Measurements from ENCODE around the gene AATF.

AATF gene

DNA sequence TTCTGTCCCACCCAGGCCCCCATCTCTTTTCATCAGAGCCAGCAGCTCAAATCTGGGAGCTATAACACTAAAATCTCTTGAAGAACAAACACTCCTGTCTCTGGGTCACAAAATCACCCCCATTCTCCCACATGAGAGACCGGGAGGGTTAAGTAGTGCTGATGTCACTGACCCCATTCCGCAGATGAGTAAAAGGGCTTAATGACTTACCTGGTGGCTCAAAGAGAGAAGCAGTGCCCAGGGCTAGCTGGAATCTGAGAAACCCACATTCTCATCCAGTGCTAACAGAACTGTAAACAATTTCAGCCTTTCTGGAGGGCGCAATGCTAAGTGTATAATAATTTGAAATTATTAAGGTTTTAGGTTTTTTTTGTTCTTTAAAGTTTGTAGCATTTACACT, 37.8 kb upstream of the AATF start:
- TF ChIP-seq, protein P1, sequence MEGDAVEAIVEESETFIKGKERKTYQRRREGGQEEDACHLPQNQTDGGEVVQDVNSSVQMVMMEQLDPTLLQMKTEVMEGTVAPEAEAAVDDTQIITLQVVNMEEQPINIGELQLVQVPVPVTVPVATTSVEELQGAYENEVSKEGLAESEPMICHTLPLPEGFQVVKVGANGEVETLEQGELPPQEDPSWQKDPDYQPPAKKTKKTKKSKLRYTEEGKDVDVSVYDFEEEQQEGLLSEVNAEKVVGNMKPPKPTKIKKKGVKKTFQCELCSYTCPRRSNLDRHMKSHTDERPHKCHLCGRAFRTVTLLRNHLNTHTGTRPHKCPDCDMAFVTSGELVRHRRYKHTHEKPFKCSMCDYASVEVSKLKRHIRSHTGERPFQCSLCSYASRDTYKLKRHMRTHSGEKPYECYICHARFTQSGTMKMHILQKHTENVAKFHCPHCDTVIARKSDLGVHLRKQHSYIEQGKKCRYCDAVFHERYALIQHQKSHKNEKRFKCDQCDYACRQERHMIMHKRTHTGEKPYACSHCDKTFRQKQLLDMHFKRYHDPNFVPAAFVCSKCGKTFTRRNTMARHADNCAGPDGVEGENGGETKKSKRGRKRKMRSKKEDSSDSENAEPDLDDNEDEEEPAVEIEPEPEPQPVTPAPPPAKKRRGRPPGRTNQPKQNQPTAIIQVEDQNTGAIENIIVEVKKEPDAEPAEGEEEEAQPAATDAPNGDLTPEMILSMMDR (IDR thresholded peaks at IDR 0.05; ENCODE audit: extremely low read depth, missing control alignments) = no peak
- DNase-seq (ENCODE audit: low spot score) = no peak

DNA sequence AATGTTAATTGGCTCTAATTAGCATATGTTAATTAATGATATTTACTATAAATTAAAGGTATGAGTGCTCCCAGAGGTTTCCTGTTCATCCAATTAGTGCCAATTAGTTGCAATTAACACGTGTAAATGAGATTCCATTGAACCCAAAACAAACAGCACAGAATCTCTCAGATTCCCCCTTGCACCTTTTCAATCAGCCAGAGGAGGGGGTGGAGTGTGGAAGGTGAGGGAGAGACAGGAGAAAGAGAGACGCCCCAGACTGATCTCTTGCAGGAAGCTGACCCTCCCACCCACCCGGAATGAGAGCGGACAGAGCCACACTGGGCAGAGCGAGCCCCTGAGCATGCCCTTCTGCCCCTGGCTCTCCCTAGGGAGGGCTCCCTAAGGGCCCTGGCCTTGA, 35.6 kb upstream of the AATF start:
- DNase-seq (ENCODE audit: low spot score) = no peak
- TF ChIP-seq, protein P1 (IDR thresholded peaks at IDR 0.05; ENCODE audit: extremely low read depth, missing control alignments) = no peak

DNA sequence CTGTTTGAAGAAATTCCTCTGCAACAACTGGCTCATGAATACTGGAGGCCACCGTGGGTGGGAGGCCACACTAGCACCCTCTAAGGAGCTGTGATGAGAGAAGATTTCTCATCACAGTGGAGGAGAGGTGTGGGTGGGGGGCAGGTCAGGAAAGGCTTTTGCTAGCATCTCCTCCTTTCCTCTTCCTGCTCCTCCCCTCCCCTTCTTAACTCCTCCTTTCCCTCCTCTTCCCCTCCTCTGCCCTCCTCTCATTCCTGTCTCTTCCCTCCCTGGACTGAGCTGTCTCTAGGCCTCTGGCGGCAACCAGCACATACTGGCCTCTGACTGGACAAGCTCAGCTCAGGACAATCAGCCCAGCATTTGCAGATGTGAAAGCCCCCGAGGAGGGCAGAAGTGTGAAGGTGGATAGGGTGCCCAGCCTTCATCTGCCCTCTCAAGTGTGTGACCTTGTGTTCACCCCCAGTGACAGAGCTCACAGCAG, 30.5 kb upstream of the AATF start:
- TF ChIP-seq, protein P1 (IDR thresholded peaks at IDR 0.05; ENCODE audit: extremely low read depth, missing control alignments) = no peak
- no peak for DNase-seq (ENCODE audit: low spot score)

DNA sequence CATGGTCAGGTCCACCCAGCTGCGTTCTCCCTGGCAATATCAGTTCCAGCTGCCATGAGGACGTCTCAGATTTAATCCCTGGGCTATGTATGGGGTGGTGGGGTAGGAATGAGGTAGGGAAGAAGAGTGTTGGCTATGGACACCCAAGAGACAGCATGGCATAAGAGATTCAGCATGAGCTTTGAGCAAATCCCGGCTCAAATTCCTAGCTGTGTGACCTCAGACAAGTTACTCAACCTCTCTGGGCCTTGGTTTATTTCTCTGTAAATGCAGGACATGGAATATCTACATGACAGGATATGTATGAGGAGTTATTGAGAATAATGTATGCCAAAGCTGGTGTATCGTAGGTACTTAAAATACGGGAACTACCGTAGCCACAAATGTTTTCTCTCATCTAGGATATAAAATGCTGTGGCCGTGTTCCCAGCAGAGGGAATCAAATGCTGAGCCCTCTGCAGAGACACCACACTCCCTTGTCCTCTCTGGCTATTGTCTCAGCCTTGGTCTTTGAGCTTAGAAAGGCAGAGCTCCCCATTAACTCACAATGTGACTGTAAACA, 29.3 kb upstream of the AATF start:
- TF ChIP-seq, protein P1 (IDR thresholded peaks at IDR 0.05; ENCODE audit: extremely low read depth, missing control alignments) = no peak
- DNase-seq (ENCODE audit: low spot score) = no peak

DNA sequence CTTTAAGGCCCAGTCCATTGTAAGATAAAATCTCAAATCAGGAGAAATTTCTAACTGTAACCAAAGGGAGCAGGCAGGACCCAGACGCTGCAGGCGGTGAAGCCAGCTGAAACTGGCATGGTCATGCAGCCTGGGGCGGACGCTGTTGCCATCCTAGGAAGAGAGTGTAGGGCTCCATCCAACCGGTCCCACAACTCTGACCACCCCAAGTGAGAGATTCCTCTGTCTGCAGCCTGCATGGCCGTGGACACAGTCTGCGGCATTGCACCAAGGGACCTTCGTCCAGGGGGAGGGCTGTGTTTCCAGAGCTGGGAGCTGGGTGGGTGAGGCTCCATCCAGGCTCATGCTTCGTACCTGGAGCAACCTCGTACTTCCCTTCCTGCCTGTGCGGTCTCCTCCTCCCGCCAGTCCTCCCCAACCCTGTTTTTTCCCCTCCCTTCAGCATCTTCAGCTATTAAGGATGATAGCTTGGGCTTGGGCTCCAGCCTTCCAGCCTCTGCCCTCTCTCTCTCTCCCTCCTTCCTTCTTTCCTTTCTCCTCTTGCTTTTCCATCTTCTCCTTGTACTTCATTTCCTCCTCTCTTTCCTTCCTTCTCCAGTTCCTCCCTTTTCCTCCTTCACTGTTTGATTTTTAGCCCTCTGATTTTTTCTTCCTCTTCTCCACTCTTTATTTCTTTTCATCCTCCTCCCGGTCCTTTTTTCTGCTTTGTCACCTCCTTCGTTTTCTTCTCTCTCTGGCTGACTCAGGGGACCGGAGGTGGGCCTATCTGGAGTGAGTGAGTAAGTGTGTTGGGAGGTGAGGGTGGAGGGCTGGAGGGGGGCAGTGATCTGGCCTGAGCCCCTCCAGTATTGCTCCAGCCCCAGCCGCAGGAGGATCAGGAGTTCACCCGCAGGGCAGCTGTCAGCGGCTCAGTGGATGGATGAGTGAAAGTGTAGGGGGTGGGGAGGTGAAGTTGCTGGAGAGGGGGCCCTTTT, 28.4 kb upstream of the AATF start:
- TF ChIP-seq, protein P1 (IDR thresholded peaks at IDR 0.05; ENCODE audit: extremely low read depth, missing control alignments) = no peak
- DNase-seq (ENCODE audit: low spot score) = no peak

DNA sequence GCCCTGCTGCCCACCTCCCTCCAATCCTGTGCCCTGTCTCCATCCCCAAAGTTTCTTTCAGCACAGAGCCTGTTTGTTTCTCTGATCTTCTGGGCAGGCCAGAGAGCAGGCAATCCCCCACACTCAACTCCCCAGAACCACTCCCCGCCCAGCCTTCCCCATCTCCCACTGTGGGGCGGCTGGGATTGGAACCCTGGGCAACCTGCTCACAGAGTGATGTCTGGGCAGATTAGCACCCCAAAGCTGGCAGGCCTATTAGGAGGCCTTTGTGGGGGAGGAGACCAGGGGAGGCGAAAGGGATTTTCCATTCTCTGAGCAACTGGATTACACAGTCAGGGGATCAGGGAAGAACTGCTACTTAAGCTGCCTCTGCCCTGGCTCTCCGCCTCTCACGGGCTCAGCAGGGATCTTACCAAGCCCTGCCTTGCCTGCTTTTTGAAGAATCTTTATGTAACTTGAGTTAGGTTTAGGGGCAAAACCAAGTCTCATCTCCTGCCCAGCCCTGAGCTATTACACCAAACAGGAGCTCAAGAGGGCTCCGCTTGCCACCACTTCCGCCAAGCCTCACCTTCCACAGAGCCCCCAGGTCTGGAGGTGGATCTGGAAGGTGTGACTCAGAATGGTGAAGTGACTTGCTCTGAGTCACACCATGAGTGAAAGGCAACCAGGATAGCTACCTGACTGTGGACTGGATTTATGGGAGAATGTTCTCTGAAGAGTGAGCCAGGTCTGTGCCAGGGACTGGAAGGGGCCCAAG, 27.5 kb upstream of the AATF start:
- TF ChIP-seq, protein P1 (IDR thresholded peaks at IDR 0.05; ENCODE audit: extremely low read depth, missing control alignments) = no peak
- DNase-seq (ENCODE audit: low spot score) = no peak

All from GM20000 (cell line).